GM21576 (cell line): Measurements from ENCODE around the gene PSAPL1.

Source experiments
- ATAC-seq: cut with Tn5 transposase; IDR thresholded peaks from one replicate; pipeline ENCODE4 v1.9.1; 2021; ENCODE audit warnings: mild to moderate bottlenecking, moderate library complexity; ENCODE audit not compliant: unreplicated experiment

The PSAPL1 gene

GRCh38 chr4:7431696-7432530 lies 2.8 kb downstream of the PSAPL1 start:
- ATAC-seq, result no peak

DNA sequence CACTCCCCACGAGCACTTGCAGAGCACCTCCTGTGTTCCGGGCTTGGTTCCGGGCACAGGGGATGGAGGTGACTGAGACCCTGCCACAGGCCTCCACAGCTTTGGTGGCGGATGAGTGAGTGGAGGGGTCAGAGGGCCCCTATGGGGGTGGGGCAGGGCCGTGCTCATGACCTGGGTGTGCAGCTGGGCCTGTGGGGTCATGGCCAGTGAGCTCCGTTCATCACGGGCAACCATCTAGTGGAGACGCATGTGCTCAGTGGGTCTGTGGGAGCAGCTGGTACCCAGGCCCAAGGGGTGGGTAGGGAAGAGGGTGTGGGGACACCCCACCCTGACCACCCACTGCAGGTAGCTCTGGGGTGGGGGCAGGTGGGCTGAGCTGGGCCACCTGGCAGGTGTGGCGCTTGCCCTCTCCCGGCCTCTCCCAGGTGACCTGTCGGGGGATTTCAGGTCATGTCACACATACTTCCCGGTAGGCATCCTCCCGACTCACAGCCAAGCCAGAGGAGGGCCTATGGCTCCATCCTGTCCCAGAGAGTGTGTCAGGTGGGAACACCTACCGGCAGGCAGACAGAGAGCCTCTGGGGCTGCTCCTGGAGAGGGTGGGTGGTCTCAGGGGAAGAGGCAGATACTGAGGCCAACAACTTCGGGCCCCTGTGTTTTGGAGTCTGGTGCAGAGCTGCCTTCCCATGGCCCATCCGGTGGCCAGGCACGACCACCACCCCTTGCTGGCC lies 3.6 kb downstream of the PSAPL1 start:
- ATAC-seq, result no peak

DNA sequence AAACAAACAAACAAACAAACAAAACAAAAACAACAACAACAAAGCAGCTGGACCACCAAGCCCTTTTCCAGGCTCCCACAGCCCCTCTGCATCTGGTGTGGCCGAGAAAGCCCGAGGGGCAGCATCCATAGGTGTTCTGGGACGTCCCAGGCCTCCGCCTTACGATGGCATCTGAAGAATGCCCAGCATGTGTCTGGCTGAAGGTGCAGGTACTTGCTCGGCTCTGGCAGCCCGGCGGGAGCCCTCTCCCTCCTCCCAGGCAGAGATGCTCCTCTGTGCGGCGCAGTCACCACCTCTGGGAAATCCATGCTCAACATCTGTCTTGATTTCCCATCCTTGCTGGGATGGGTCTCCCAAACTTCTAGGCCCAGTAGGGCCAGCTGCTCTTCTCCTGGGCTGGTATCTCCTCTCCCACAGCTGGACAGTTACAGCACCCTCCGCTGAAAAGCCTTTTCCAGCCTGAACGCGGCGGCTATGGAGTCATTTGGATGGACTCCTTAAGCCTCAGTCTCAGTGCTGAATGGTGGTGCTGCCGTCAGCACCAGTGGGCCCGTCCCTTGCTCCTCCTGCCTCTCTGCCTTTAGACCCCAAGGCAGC lies 4.3 kb downstream of the PSAPL1 start:
- ATAC-seq, result no peak

DNA sequence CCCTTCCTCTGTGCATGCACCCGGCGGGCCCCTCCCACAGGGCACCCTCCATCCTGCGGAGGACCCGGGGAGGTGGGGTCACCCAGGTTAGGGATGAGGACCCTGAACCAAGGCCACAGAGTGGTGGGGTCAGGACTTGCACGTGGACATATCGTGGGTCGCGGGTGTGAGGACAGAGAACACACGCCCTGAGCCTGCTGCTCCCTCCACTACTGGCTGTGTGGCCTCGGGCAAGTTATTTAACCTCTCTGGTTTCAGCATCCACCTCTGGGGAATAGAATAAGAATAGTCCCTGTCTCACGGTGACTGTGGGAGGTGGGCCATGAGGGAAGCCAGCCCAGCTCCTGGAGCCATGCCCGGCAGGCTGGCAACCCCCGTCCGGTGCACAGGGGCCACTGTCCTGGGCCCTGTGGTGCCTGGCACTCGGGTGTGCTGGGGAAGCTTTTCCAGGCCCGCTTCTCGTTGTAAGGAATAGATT lies 5.1 kb downstream of the PSAPL1 start:
- ATAC-seq, result no peak

- no peak for ATAC-seq
Measured at GRCh38 chr4:7429069-7429416, 5.7 kb downstream of the PSAPL1 start.

DNA sequence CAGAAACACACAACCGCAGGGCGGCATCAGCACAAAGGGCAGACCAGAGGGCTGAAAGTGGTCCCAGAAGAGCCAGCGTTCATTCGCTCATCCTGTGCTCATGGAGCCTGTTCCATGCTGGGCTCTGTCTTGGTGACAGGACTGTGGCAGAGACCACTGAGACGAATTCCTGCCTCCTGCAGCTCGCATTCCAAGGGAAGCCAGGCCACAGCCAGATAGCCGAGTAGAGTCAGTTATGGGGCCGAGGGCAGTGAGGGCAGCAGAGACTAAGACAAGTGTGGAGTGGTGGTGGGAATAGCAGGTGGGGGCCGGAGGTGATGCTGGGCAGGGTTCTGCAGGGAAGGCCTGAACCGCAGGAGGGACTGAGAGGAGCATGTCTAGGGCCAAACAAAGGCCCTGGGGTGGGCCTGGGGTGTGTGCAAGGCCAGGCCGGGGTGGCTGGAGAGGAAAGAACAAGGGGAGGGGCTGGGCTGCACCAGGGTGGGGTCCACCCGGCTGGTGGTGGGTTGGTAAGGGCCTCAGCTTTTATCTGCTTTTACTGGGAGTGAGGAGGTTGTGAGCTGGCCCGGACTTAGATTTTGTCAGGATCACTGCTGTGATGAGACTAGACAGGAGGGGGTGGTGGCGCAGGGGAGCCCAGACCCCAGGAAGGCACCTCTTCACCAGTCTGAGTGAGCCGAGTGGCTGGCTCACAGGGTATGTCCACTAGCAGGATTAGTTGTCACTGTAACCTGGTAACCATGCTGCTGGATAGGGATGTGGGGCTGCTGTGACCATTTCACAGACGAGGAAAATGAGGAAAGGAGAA lies 6.3 kb downstream of the PSAPL1 start:
- ATAC-seq, result no peak

- ATAC-seq, result no peak
Measured at GRCh38 chr4:7427831-7428260, 6.9 kb downstream of the PSAPL1 start.

- no peak for ATAC-seq
Measured at GRCh38 chr4:7427361-7427760, 7.4 kb downstream of the PSAPL1 start.

GRCh38 chr4:7426525-7427171 lies 8.1 kb downstream of the PSAPL1 start:
- no peak for ATAC-seq

- no peak for ATAC-seq
Measured at GRCh38 chr4:7425591-7426468, 8.9 kb downstream of the PSAPL1 start.

- ATAC-seq, result no peak
Measured at GRCh38 chr4:7425124-7425523, 9.6 kb downstream of the PSAPL1 start.

DNA sequence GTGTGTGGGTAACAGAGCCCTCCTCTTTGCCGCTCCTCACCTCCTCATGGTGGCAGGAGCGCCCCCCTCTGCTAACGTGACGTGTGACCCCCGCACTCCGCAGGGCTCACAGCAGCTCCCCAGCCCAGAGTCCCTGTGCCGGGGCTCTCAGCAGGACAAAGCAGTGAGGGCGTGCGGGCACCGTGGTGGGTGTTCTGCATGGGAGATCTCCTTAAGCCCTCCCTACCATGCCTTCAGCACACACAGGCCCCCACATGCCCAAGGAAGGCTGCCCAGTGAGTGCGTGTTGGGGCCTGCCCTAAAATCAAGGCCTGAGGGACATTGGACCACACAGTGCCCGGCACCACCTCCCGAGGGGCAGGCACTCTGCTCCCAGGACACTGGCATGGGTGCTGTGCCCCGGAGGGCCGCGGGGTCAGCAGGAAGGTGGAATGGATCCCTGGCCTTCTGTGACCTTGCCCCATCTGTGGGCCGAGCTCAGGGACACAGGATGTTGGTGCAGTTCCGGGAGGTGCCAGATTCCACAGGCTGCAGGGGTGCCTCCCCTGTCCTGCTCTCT lies 10.1 kb downstream of the PSAPL1 start:
- no peak for ATAC-seq

DNA sequence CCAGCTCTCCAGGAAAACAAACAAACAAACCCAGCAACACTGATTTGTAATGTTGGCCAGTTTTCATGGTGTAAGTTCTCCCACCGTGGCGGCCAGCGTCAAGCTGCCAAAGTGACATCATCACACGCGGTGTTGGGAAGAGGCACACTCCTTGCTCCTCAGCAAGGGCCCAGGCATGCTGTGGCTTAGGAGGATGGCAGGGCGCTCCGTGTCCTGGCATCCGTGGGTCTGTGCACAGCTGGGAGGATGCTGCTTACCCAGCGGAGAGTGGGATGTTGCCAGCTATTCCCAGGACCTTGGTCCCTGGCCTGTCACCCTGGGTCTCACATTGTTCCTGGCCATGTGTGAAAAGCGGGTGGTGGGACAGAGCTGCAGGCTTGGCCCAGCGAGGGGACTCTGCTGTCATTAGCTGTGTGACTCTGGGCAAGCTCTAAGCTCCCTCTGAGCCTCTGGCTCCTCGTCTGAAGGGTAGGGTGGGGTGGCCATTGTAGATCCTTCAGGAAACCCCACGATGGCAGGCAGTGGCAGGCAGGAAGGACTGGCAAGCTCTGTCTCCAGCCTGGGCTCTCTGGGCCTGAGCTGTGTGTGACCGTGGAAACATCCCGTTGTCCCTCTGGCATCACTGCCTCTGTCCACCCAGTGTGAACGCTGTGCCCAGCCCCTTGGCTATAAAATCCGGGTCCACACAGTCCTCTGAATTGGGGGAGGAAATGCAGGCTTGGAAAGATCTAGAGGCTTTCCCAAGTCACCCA lies 10.8 kb downstream of the PSAPL1 start:
- no peak for ATAC-seq

- ATAC-seq, result no peak
Measured at GRCh38 chr4:7423391-7423790, 11.3 kb downstream of the PSAPL1 start.

- no peak for ATAC-seq
Measured at GRCh38 chr4:7422898-7423180, 11.9 kb downstream of the PSAPL1 start.

DNA sequence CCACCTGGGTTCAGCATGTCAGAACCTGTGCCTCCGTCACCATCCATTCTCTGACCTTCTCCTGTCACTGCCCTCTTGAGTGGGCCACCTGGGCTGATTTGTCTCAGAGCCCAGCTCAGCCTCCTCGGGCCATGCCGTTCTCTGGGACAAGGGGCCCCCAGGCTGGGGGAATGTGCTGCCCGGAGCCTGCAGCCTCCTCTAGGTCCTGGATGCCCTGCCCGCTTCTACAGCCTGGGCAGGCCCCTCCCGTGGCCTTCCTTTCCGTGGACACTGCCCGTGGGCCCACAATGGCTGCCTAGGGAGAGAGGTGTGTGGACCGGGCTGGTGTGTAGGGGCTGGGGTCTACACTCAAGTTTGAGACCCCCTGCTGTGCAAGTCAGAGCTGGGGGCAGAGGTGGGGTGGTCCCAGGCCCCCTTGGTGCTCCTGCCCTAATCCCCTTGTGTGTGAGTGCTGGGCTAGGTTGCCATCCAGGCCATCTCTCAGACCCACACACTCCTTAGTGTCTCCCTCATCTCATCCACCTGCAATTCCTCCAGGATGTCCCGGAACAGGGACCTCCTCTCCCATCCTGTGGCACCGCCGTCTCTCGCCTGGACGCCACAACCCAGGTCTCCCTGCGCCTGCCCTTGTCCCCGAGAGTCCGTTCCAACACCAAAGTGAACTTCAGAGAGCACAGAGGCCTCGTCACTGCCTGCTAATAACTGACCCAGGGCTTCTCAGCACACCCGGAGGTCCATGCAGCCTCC lies 12.4 kb downstream of the PSAPL1 start:
- no peak for ATAC-seq

DNA sequence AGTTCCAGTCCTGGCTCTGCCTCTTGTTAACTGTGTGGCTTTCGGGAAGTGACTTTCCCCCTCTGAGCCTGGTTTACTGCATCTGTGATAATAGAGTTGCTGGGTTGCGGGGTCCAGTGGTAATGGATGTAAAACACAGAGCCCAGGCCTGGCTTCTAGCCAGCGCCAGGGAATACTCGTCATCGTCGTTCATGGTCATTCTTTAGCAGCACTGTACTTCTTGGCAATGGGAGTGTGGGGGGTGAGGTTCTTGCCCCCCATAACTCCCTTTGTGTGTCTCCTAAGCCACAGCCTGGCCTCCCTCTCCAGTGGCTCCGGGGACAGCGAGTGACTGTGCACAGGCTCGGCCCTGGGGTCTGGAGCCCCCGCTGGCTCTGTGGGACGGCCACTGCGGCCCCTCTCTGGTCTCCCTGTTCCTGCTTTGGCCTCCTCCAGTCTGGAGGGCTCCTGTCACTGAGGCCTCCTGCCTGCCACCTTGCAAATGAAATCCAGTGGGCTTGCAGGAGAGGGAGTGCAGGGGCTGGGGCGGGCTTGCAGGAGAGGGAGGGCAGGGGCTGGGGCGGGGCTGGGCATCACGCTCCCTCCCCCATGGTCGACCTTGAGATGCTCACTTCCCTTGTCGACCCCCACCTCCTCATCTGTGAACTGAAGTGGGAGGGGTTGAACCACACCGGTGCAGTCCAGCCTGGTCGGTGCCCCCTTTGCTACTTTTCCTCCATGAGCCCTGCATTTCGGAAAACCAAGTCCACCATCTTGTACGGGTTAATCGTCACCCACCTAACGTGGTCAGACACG lies 13.2 kb downstream of the PSAPL1 start:
- ATAC-seq, result no peak
